ENCODE data around the gene NAMPT.
"Not testable (repeated sequence)": the region's sequence is repeated elsewhere in the genome, so short reads cannot be mapped to it uniquely, and the experiment has no call there.

Gene NAMPT

GRCh38 chr7:106224797-106225196, 60.0 kb downstream of the NAMPT start:
- DNase-seq, result no peak

GRCh38 chr7:106223156-106223555, 61.6 kb downstream of the NAMPT start:
- no peak for DNase-seq

GRCh38 chr7:106222545-106222944, 62.2 kb downstream of the NAMPT start:
- no peak for DNase-seq

- DNase-seq, result no peak
Measured at GRCh38 chr7:106220307-106220706, 64.5 kb downstream of the NAMPT start.

GRCh38 chr7:106219170-106219569, 65.6 kb downstream of the NAMPT start:
- no peak for DNase-seq

- DNase-seq, result no peak
Measured at GRCh38 chr7:106218546-106218945, 66.2 kb downstream of the NAMPT start.

GRCh38 chr7:106216923-106217542, 67.8 kb downstream of the NAMPT start:
- DNase-seq, result no peak

- no peak for DNase-seq
Measured at GRCh38 chr7:106216517-106216922, 68.3 kb downstream of the NAMPT start.

GRCh38 chr7:106215868-106216516, 68.8 kb downstream of the NAMPT start:
- no peak for DNase-seq

GRCh38 chr7:106208944-106209343, 75.8 kb downstream of the NAMPT start:
- DNase-seq, result not testable (repeated sequence)

GRCh38 chr7:106206826-106207541, 77.8 kb downstream of the NAMPT start:
- DNase-seq, result no peak

- no peak for DNase-seq
Measured at GRCh38 chr7:106205621-106206222, 79.1 kb downstream of the NAMPT start.

GRCh38 chr7:106203473-106203872, 81.3 kb downstream of the NAMPT start:
- DNase-seq, result no peak

GRCh38 chr7:106201164-106201563, 83.6 kb downstream of the NAMPT start:
- DNase-seq, result no peak

- no peak for DNase-seq
Measured at GRCh38 chr7:106199813-106200364, 84.9 kb downstream of the NAMPT start.

- no peak for DNase-seq
Measured at GRCh38 chr7:106199024-106199423, 85.8 kb downstream of the NAMPT start.
